ENCODE results near the gene PAPSS1. TPM values are rescaled to one million over a fixed set of nuclear protein-coding genes. Genes with fewer than 3 reads are reported as not detected.
"Not testable (repeated sequence)": the region's sequence is repeated elsewhere in the genome, so short reads cannot be mapped to it uniquely, and the experiment has no call there.

The PAPSS1 gene
- total and polyA plus RNA-seq, 5 donors, result 11.5 to 15.3 (median 13.2) TPM

GRCh38 chr4:107726131-107726925 is 6.3 kb upstream of the PAPSS1 start:
- H3K4me3 ChIP-seq (ENCODE audit: low read length); H3K9me3 ChIP-seq (ENCODE audit: control insufficient read depth, low read length); ATAC-seq; H3K27me3 ChIP-seq (ENCODE audit: control insufficient read depth, insufficient read depth); H3K27ac ChIP-seq (ENCODE audit: low read length); H3K4me1 ChIP-seq (ENCODE audit: control insufficient read depth, insufficient read depth, low read length); intact Hi-C loops (cut with DNase I); DNase-seq: not testable (repeated sequence)
- 88% methylated on average over 3 of the region's 3 CpGs for WGBS

GRCh38 chr4:107725281-107725859 is 5.3 kb upstream of the PAPSS1 start:
- WGBS, result 92% methylated on average over 3 of the region's 3 CpGs
- Histone ChIP-seq H3K27ac (ENCODE audit: low read length) (no peak overlapping the region), H3K9me3 (ENCODE audit: control insufficient read depth, low read length) (no peaks in the 10 kb centered on the region), H3K4me3 (ENCODE audit: low read length) (no peak overlapping the region), H3K27me3 (ENCODE audit: control insufficient read depth, insufficient read depth) (no peaks in the 10 kb centered on the region), H3K4me1 (ENCODE audit: control insufficient read depth, insufficient read depth, low read length) (no peaks in the 10 kb centered on the region)
- intact Hi-C loops (cut with DNase I), result no loop called here
- DNase-seq (no peak), ATAC-seq (no peak)

GRCh38 chr4:107723331-107723730 is 3.3 kb upstream of the PAPSS1 start:
- H3K4me3 ChIP-seq (ENCODE audit: low read length); H3K27ac ChIP-seq (ENCODE audit: low read length); intact Hi-C loops (cut with DNase I); DNase-seq; H3K4me1 ChIP-seq (ENCODE audit: control insufficient read depth, insufficient read depth, low read length); H3K27me3 ChIP-seq (ENCODE audit: control insufficient read depth, insufficient read depth); ATAC-seq; H3K9me3 ChIP-seq (ENCODE audit: control insufficient read depth, low read length): not testable (repeated sequence)
- 52% methylated on average over 1 of the region's 1 CpG for WGBS

DNA sequence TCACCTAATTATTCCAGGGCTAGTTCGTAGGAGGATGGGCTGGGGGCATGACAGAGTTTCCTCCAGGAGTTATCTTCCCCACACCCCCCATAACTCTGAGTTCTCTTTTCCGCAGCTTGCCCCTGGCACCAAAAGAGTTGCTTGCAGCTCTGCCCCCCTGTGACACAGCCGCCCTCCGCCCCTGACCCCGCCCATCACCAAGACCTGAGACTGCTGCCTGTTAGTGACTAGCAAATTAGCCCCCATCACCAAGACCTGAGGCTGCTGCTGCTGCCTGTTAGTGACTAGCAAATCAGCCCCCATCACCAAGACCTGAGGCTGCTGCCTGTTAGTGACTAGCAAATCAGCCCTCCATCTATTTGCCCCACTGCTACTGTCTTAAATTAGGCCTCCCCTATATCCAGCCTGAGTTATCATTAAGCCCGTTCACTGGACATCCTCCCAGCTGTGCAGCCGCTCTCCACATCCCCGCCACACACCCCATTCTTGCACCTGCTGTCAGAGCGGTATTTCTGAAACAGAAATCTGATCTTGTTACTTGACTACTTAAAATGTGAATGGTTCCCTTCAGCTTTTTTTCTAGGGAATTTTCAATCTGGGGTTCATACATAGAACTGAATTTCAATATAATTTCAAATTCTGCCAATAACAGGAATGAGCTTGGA is 1.5 kb upstream of the PAPSS1 start:
- H3K9me3 ChIP-seq (ENCODE audit: control insufficient read depth, low read length), result no peaks in the 10 kb centered on the region
- no peaks in the 10 kb centered on the region for H3K4me1 ChIP-seq (ENCODE audit: control insufficient read depth, insufficient read depth, low read length)
- no peak for ATAC-seq
- H3K4me3 ChIP-seq (ENCODE audit: low read length), result peak overlapping the region; percentile 83
- 43% methylated on average over 9 of the region's 9 CpGs for WGBS
- peak in 2 of 3 donors; percentile 20 to 62 for DNase-seq
- H3K27me3 ChIP-seq (ENCODE audit: control insufficient read depth, insufficient read depth), result no peaks in the 10 kb centered on the region
- no peak overlapping the region for H3K27ac ChIP-seq (ENCODE audit: low read length)
- intact Hi-C loops (cut with DNase I), result no loop called here

- no peaks in the 10 kb centered on the region for H3K4me1 ChIP-seq (ENCODE audit: control insufficient read depth, insufficient read depth, low read length)
- no peak overlapping the region for H3K27ac ChIP-seq (ENCODE audit: low read length)
- H3K27me3 ChIP-seq (ENCODE audit: control insufficient read depth, insufficient read depth), result no peaks in the 10 kb centered on the region
- peak overlapping the region; percentile 83 for H3K4me3 ChIP-seq (ENCODE audit: low read length)
- H3K9me3 ChIP-seq (ENCODE audit: control insufficient read depth, low read length), result no peaks in the 10 kb centered on the region
- ATAC-seq (peak; percentile 1), DNase-seq (no peak)
- WGBS, result 3% methylated on average over 28 of the region's 28 CpGs
- intact Hi-C loops (cut with DNase I), result no loop called here
Measured at GRCh38 chr4:107719207-107719921, 670 bp downstream of the PAPSS1 start.

GRCh38 chr4:107718351-107718965 is 1.6 kb downstream of the PAPSS1 start:
- H3K4me3 ChIP-seq (ENCODE audit: low read length), result peak overlapping the region; percentile 83
- H3K9me3 ChIP-seq (ENCODE audit: control insufficient read depth, low read length), result no peaks in the 10 kb centered on the region
- DNase-seq (no peak), ATAC-seq (no peak)
- H3K4me1 ChIP-seq (ENCODE audit: control insufficient read depth, insufficient read depth, low read length), result no peaks in the 10 kb centered on the region
- 87% methylated on average over 10 of the region's 10 CpGs for WGBS
- H3K27me3 ChIP-seq (ENCODE audit: control insufficient read depth, insufficient read depth), result no peaks in the 10 kb centered on the region
- intact Hi-C loops (cut with DNase I), result no loop called here
- no peak overlapping the region for H3K27ac ChIP-seq (ENCODE audit: low read length)

- no peak overlapping the region for H3K27ac ChIP-seq (ENCODE audit: low read length)
- H3K4me1 ChIP-seq (ENCODE audit: control insufficient read depth, insufficient read depth, low read length), result no peaks in the 10 kb centered on the region
- H3K27me3 ChIP-seq (ENCODE audit: control insufficient read depth, insufficient read depth), result no peaks in the 10 kb centered on the region
- WGBS, result 79% methylated on average over 3 of the region's 3 CpGs
- no peaks in the 10 kb centered on the region for H3K9me3 ChIP-seq (ENCODE audit: control insufficient read depth, low read length)
- no peak overlapping the region for H3K4me3 ChIP-seq (ENCODE audit: low read length)
- ATAC-seq (no peak), DNase-seq (no peak)
- intact Hi-C loops (cut with DNase I), result no loop called here
Measured at GRCh38 chr4:107714256-107714655, 5.8 kb downstream of the PAPSS1 start.

DNA sequence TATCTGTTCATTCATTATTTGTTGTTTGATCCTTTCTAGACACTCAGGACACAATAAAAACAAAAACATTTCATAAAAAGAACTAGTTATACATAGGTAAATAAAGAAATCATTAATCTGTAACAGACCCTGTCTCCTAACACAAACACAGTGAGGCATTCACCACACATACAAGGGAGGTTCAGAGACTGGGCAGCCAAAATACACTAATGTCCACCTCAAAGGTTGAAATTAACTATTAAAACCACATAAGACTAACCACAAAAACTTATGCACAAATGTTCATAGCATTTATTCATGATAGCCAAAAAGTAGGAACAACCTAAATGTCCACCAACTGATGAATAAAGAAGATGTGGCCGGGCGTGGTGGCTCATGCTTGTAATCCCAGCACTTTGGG is 7.8 kb downstream of the PAPSS1 start:
- H3K4me1 ChIP-seq (ENCODE audit: control insufficient read depth, insufficient read depth, low read length), result no peaks in the 10 kb centered on the region
- intact Hi-C loops (cut with DNase I), result no loop called here
- H3K27me3 ChIP-seq (ENCODE audit: control insufficient read depth, insufficient read depth), result no peaks in the 10 kb centered on the region
- DNase-seq, result no peak
- no peak for ATAC-seq
- no peaks in the 10 kb centered on the region for H3K9me3 ChIP-seq (ENCODE audit: control insufficient read depth, low read length)
- H3K27ac ChIP-seq (ENCODE audit: low read length), result no peak overlapping the region
- no peak overlapping the region for H3K4me3 ChIP-seq (ENCODE audit: low read length)
- WGBS, result 99% methylated on average over 2 of the region's 2 CpGs

DNA sequence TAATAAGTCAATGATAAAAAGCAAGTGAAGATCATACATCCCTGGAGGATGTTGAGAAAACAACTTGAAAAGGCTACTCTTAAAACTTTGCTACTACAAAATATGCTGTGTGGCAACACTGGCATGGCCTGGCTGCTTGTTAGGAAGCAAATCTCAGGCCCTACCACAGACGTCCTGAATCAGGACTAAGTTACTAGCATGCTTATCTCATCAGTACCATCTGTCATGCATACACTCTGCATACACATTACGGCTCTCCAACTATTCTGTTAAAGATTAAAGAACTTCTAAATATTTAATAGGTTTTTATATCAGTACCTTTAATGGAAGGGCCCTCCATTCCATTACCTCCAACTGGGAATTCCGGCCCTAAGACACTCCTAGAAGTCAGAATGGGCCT is 8.2 kb downstream of the PAPSS1 start:
- DNase-seq (no peak), ATAC-seq (no peak)
- Histone ChIP-seq H3K27me3 (ENCODE audit: control insufficient read depth, insufficient read depth) (no peaks in the 10 kb centered on the region), H3K27ac (ENCODE audit: low read length) (no peak overlapping the region), H3K9me3 (ENCODE audit: control insufficient read depth, low read length) (no peaks in the 10 kb centered on the region), H3K4me1 (ENCODE audit: control insufficient read depth, insufficient read depth, low read length) (no peaks in the 10 kb centered on the region), H3K4me3 (ENCODE audit: low read length) (no peak overlapping the region)
- intact Hi-C loops (cut with DNase I), result no loop called here
- 83% methylated on average over 3 of the region's 3 CpGs for WGBS

- intact Hi-C loops (cut with DNase I), result no loop called here
- Histone ChIP-seq H3K27me3 (ENCODE audit: control insufficient read depth, insufficient read depth) (no peaks in the 10 kb centered on the region), H3K9me3 (ENCODE audit: control insufficient read depth, low read length) (peaks cover 1% of the 10 kb centered on the region), H3K4me1 (ENCODE audit: control insufficient read depth, insufficient read depth, low read length) (no peaks in the 10 kb centered on the region), H3K27ac (ENCODE audit: low read length) (no peak overlapping the region), H3K4me3 (ENCODE audit: low read length) (no peak overlapping the region)
- no peak for DNase-seq
- ATAC-seq, result no peak
- WGBS, result 93% methylated on average over 10 of the region's 10 CpGs
Measured at GRCh38 chr4:107710493-107711459, 9.3 kb downstream of the PAPSS1 start.
